ENCODE results near the gene OPCML. TPM values are rescaled to one million over a fixed set of nuclear protein-coding genes. Genes with fewer than 3 reads are reported as not detected.

The OPCML gene
- total and polyA plus RNA-seq, 2 experiments from 2014 or later: 1.2 to 4.4 TPM

DNA sequence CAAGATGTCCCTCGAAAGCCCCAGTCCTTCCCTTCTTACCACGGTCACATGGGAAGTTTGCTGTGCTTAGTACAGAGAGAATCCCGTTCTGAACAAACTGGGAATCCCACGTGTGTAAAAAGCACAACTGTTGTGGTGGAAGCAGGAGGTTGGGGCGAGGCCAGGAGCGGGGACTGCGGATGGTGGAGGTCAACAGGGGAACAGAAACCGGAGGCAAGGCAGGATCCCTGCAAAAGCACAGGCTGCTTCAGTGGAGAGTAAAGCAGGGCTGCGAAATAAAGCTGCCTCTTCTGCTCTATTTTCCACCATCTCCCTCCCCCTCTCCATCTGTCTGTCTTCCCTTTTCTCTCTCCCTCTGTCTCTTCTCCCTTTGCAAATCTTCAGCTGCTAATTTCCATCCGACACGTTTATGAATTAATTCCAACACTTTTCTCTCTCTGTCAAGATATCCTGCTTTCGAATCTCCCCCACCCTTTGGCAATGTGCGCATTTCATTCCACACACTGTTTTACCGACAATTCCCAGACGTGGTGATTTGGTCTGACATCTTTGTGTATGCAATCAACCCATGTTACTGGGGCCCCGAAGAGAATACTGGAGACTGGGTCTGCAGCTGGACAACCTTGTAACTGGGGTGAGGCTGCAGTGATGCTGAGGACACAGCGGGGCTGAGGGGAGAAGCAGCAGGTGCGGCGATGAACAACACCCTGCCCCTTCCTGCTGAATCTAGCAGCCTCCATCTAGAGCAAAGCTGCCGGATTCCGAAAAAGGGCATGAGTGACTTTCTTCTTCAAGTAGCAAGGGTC lies 571.8 kb downstream of the OPCML start:
- no peak overlapping the region for H3K27ac Mint-ChIP-seq
- Histone ChIP-seq H3K36me3 (ENCODE audit: insufficient read depth) (no peaks in the 10 kb centered on the region), H3K9me2 (ENCODE audit: insufficient read depth) (peaks cover 5% of the 10 kb centered on the region; the same call in 1 of the 2 replicates), H4K20me1 (replicated peaks; ENCODE audit: insufficient read depth) (no peaks in the 10 kb centered on the region), H2AFZ (peak overlapping the region; percentile 63; the same call in 1 of the 2 replicates), H3K27me3 (ENCODE audit: insufficient read depth) (no peaks in the 10 kb centered on the region), H3F3A (replicated peaks; ENCODE audit: low read depth) (no peaks in the 10 kb centered on the region), H3K4me2 (no peak overlapping the region), H3K4me3 (no peak overlapping the region), H3K4me1 (ENCODE audit: insufficient read depth) (peaks cover 15% of the 10 kb centered on the region), H3K27ac (ENCODE audit: low read depth) (no peak overlapping the region), H3K79me2 (replicated peaks; ENCODE audit: insufficient read depth) (no peaks in the 10 kb centered on the region)
- peaks cover 2% of the 10 kb centered on the region for H3K27me3 Mint-ChIP-seq (ENCODE audit: insufficient read depth, low read depth, poor library complexity)
- DNase-seq (ENCODE audit: low spot score) (no peak), ATAC-seq (peak; percentile 27; the same call in 2 of the 3 replicates)
- H3K4me3 Mint-ChIP-seq: no peak overlapping the region
- no peaks in the 10 kb centered on the region for H3K9me3 Mint-ChIP-seq
- H3K4me1 Mint-ChIP-seq: peaks cover 23% of the 10 kb centered on the region
- H3K36me3 Mint-ChIP-seq (ENCODE audit: low read depth): no peaks in the 10 kb centered on the region
- no peak for TF ChIP-seq NANOG (IDR thresholded peaks at IDR 0.05; ENCODE audit: borderline replicate concordance)

DNA sequence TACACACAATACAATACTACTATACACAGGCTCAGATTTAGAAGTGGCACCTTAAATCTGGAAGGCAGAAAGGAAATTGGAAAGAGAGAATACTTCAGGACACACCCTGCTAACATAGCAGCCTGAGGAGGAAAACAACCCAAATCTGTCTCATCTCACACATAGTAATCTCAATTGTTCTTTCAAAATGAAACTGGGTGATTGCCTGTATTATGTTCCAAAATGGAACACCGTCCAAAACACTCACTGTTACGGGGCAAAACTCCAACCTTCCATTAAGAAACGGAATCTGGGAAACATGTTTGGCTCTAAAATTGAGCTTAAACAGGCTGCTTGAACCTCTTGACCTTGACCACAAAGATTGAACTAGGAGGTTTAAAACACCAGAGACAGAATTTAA lies 572.6 kb downstream of the OPCML start:
- Histone ChIP-seq H3K4me1 (ENCODE audit: insufficient read depth) (peaks cover 15% of the 10 kb centered on the region), H3F3A (replicated peaks; ENCODE audit: low read depth) (no peaks in the 10 kb centered on the region), H3K36me3 (ENCODE audit: insufficient read depth) (no peaks in the 10 kb centered on the region), H3K9me2 (ENCODE audit: insufficient read depth) (peaks cover 5% of the 10 kb centered on the region; the same call in 1 of the 2 replicates), H3K4me2 (no peak overlapping the region), H2AFZ (no peak overlapping the region), H3K4me3 (no peak overlapping the region), H3K27ac (ENCODE audit: low read depth) (no peak overlapping the region), H3K27me3 (ENCODE audit: insufficient read depth) (no peaks in the 10 kb centered on the region), H3K79me2 (replicated peaks; ENCODE audit: insufficient read depth) (no peaks in the 10 kb centered on the region), H4K20me1 (replicated peaks; ENCODE audit: insufficient read depth) (no peaks in the 10 kb centered on the region)
- no peaks in the 10 kb centered on the region for H3K36me3 Mint-ChIP-seq (ENCODE audit: low read depth)
- DNase-seq (ENCODE audit: low spot score) (no peak), ATAC-seq (no peak)
- TF ChIP-seq EZH2phosphoT487 (IDR thresholded peaks at IDR 0.05; ENCODE audit: unreplicated experiment) (no peak), CTCF (conservative IDR thresholded peaks at IDR 0.05; ENCODE audit: low read depth in 2 of 2) (no peak), CREB1 (CRISPR knock-in tag; IDR thresholded peaks at IDR 0.05; ENCODE audit: low read depth) (no peak), ETS1 (IDR thresholded peaks at IDR 0.05) (no peak), EZH2 (IDR thresholded peaks at IDR 0.05; ENCODE audit: low read depth, unreplicated experiment) (no peak), ZNF331 (CRISPR knock-in tag; IDR thresholded peaks at IDR 0.05; ENCODE audit: low read depth) (no peak), ZNF114 (CRISPR knock-in tag; IDR thresholded peaks at IDR 0.05) (no peak), JUNB (IDR thresholded peaks at IDR 0.05; ENCODE audit: unreplicated experiment) (no peak)
- TF ChIP-seq, protein P1, sequence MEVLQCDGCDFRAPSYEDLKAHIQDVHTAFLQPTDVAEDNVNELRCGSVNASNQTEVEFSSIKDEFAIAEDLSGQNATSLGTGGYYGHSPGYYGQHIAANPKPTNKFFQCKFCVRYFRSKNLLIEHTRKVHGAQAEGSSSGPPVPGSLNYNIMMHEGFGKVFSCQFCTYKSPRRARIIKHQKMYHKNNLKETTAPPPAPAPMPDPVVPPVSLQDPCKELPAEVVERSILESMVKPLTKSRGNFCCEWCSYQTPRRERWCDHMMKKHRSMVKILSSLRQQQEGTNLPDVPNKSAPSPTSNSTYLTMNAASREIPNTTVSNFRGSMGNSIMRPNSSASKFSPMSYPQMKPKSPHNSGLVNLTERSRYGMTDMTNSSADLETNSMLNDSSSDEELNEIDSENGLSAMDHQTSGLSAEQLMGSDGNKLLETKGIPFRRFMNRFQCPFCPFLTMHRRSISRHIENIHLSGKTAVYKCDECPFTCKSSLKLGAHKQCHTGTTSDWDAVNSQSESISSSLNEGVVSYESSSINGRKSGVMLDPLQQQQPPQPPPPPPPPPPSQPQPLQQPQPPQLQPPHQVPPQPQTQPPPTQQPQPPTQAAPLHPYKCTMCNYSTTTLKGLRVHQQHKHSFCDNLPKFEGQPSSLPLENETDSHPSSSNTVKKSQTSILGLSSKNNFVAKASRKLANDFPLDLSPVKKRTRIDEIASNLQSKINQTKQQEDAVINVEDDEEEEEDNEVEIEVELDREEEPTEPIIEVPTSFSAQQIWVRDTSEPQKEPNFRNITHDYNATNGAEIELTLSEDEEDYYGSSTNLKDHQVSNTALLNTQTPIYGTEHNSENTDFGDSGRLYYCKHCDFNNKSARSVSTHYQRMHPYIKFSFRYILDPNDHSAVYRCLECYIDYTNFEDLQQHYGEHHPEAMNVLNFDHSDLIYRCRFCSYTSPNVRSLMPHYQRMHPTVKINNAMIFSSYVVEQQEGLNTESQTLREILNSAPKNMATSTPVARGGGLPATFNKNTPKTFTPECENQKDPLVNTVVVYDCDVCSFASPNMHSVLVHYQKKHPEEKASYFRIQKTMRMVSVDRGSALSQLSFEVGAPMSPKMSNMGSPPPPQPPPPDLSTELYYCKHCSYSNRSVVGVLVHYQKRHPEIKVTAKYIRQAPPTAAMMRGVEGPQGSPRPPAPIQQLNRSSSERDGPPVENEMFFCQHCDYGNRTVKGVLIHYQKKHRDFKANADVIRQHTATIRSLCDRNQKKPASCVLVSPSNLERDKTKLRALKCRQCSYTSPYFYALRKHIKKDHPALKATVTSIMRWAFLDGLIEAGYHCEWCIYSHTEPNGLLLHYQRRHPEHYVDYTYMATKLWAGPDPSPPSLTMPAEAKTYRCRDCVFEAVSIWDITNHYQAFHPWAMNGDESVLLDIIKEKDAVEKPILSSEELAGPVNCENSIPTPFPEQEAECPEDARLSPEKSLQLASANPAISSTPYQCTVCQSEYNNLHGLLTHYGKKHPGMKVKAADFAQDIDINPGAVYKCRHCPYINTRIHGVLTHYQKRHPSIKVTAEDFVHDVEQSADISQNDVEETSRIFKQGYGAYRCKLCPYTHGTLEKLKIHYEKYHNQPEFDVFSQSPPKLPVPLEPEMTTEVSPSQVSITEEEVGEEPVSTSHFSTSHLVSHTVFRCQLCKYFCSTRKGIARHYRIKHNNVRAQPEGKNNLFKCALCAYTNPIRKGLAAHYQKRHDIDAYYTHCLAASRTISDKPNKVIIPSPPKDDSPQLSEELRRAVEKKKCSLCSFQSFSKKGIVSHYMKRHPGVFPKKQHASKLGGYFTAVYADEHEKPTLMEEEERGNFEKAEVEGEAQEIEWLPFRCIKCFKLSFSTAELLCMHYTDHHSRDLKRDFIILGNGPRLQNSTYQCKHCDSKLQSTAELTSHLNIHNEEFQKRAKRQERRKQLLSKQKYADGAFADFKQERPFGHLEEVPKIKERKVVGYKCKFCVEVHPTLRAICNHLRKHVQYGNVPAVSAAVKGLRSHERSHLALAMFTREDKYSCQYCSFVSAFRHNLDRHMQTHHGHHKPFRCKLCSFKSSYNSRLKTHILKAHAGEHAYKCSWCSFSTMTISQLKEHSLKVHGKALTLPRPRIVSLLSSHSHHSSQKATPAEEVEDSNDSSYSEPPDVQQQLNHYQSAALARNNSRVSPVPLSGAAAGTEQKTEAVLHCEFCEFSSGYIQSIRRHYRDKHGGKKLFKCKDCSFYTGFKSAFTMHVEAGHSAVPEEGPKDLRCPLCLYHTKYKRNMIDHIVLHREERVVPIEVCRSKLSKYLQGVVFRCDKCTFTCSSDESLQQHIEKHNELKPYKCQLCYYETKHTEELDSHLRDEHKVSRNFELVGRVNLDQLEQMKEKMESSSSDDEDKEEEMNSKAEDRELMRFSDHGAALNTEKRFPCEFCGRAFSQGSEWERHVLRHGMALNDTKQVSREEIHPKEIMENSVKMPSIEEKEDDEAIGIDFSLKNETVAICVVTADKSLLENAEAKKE (CRISPR knock-in tag; IDR thresholded peaks at IDR 0.05): no peak
- no peaks in the 10 kb centered on the region for H3K27me3 Mint-ChIP-seq (ENCODE audit: insufficient read depth, low read depth, poor library complexity)
- H3K9me3 Mint-ChIP-seq: no peaks in the 10 kb centered on the region
- H3K4me3 Mint-ChIP-seq: no peak overlapping the region
- H3K27ac Mint-ChIP-seq: no peak overlapping the region
- H3K4me1 Mint-ChIP-seq: peaks cover 23% of the 10 kb centered on the region

Data from GM23338 (cell line).